ENCODE results near the gene MPC1L.

The MPC1L gene

GRCh38 chrX:40663078-40663740 is 40.0 kb downstream of the MPC1L start:
- TF ChIP-seq FOXP2 (optimal IDR thresholded peaks at IDR 0.05; ENCODE audit: borderline replicate concordance, extremely low read depth, extremely low read length, insufficient read depth) (no peak), TAF1 (IDR thresholded peaks at IDR 0.05; ENCODE audit: borderline replicate concordance, insufficient read depth, low read length) (no peak), REST (IDR thresholded peaks at IDR 0.05; ENCODE audit: insufficient read depth in 1 of 2, low read depth in 2 of 2, low read length in 2 of 2) (no peak), SIN3A (IDR thresholded peaks at IDR 0.05; ENCODE audit: borderline replicate concordance, insufficient read depth, low read length) (no peak), POLR2AphosphoS5 (IDR thresholded peaks at IDR 0.05; ENCODE audit: low read depth, low read length) (no peak)

GRCh38 chrX:40663880-40664630 is 40.8 kb downstream of the MPC1L start:
- TF ChIP-seq REST (IDR thresholded peaks at IDR 0.05; ENCODE audit: insufficient read depth in 1 of 2, low read depth in 2 of 2, low read length in 2 of 2) (no peak), FOXP2 (optimal IDR thresholded peaks at IDR 0.05; ENCODE audit: borderline replicate concordance, extremely low read depth, extremely low read length, insufficient read depth) (no peak), SIN3A (IDR thresholded peaks at IDR 0.05; ENCODE audit: borderline replicate concordance, insufficient read depth, low read length) (no peak), TAF1 (IDR thresholded peaks at IDR 0.05; ENCODE audit: borderline replicate concordance, insufficient read depth, low read length) (no peak), POLR2AphosphoS5 (IDR thresholded peaks at IDR 0.05; ENCODE audit: low read depth, low read length) (no peak)

- no peak for TF ChIP-seq REST (IDR thresholded peaks at IDR 0.05; ENCODE audit: insufficient read depth in 1 of 2, low read depth in 2 of 2, low read length in 2 of 2)
- TF ChIP-seq SIN3A (IDR thresholded peaks at IDR 0.05; ENCODE audit: borderline replicate concordance, insufficient read depth, low read length) = no peak
- no peak for TF ChIP-seq TAF1 (IDR thresholded peaks at IDR 0.05; ENCODE audit: borderline replicate concordance, insufficient read depth, low read length)
- no peak for TF ChIP-seq FOXP2 (optimal IDR thresholded peaks at IDR 0.05; ENCODE audit: borderline replicate concordance, extremely low read depth, extremely low read length, insufficient read depth)
- TF ChIP-seq POLR2AphosphoS5 (IDR thresholded peaks at IDR 0.05; ENCODE audit: low read depth, low read length) = no peak
These were observed 47.9 kb downstream of the MPC1L start for GRCh38 chrX:40671126-40671525.
